DOHH2 (cell line): ENCODE measurements around the gene ARHGEF4.

Experiments used
- H3F3A ChIP-seq: fragments of 200-600 bp; sonication (generic), shearing (Covaris generic); 2 replicates; pipeline ENCODE4 v1.6.0; 2016; ENCODE audit warnings: antibody characterized with exemption, mild to moderate bottlenecking; ENCODE audit not compliant: control insufficient read depth, insufficient read depth
- H3K27ac ChIP-seq: fragments of 200-600 bp; sonication (generic); 2 replicates; pipeline ENCODE4 v1.5.1; 2014; ENCODE audit warnings: low read depth, mild to moderate bottlenecking, low read length, moderate library complexity
- H3K27me3 ChIP-seq: fragments of 200-600 bp; sonication (generic); 2 replicates; pipeline ENCODE4 v1.6.1; 2014; ENCODE audit warnings: mild to moderate bottlenecking, low read length, mixed read lengths; ENCODE audit not compliant: control insufficient read depth
- H3K36me3 ChIP-seq: fragments of 200-600 bp; sonication (generic); 2 replicates; pipeline ENCODE4 v1.6.1; 2014; ENCODE audit warnings: mild to moderate bottlenecking, low read length, moderate library complexity, mixed read lengths; ENCODE audit not compliant: control insufficient read depth
- H3K4me1 ChIP-seq: fragments of 200-600 bp; sonication (generic); 2 replicates; pipeline ENCODE4 v1.6.1; 2014; ENCODE audit warnings: mild to moderate bottlenecking, low read length, mixed read lengths; ENCODE audit not compliant: control insufficient read depth
- H3K4me2 ChIP-seq: fragments of 200-600 bp; sonication (generic); 2 replicates; pipeline ENCODE4 v1.6.0; 2014; ENCODE audit warnings: mild to moderate bottlenecking, low read length, moderate library complexity
- H3K4me3 ChIP-seq: fragments of 200-600 bp; sonication (generic); 2 replicates; pipeline ENCODE4 v1.5.1; 2014; ENCODE audit warnings: mild to moderate bottlenecking, low read length, mixed read lengths
- H3K79me2 ChIP-seq: fragments of 200-600 bp; sonication (generic); 2 replicates; pipeline ENCODE4 v1.6.1; 2014; ENCODE audit warnings: mild to moderate bottlenecking, low read length, mixed read lengths; ENCODE audit not compliant: control insufficient read depth
- H3K9me2 ChIP-seq: fragments of 200-600 bp; sonication (generic); replicated peaks from 2 replicates; pipeline ENCODE4 v1.6.1; 2014; ENCODE audit warnings: mild to moderate bottlenecking, low read length, mixed read lengths; ENCODE audit not compliant: control insufficient read depth
- H3K9me3 ChIP-seq: fragments of 200-600 bp; sonication (generic); 2 replicates; pipeline ENCODE4 v1.6.1; 2014; ENCODE audit warnings: antibody characterized with exemption, low read length, mixed read lengths; ENCODE audit not compliant: control insufficient read depth, insufficient read depth
- H4K20me1 ChIP-seq: fragments of 200-600 bp; sonication (generic); 2 replicates; pipeline ENCODE4 v1.6.0; 2014; ENCODE audit warnings: low read depth, mild to moderate bottlenecking, antibody characterized with exemption, low read length, moderate library complexity; ENCODE audit not compliant: control insufficient read depth, insufficient read depth
- CTCF ChIP-seq: fragments of 200-600 bp; sonication (generic); IDR thresholded peaks from one replicate; pipeline ENCODE4 v1.5.1; 2014; ENCODE audit warnings: antibody characterized with exemption, mild to moderate bottlenecking, low read depth, low read length; ENCODE audit not compliant: poor library complexity, severe bottlenecking
- EZH2phosphoT487 ChIP-seq: fragments of 200-600 bp; sonication (generic); IDR thresholded peaks from 2 replicates; pipeline ENCODE4 v1.6.1; 2017; ENCODE audit warnings: borderline replicate concordance, mild to moderate bottlenecking, antibody characterized with exemption, low read length, moderate library complexity, mixed read lengths

ARHGEF4 gene

GRCh38 chr2:130790804-130791616 lies 45.7 kb upstream of the ARHGEF4 start:
- Histone ChIP-seq H3K9me3 (no peaks in the 10 kb centered on the region), H3F3A (no peaks in the 10 kb centered on the region), H3K36me3 (no peaks in the 10 kb centered on the region), H3K4me3 (no peak overlapping the region), H3K4me1 (no peaks in the 10 kb centered on the region), H3K9me2 (no peaks in the 10 kb centered on the region), H3K79me2 (no peaks in the 10 kb centered on the region), H4K20me1 (no peaks in the 10 kb centered on the region), H3K4me2 (no peak overlapping the region), H3K27ac (no peak overlapping the region), H3K27me3 (peaks cover 4% of the 10 kb centered on the region; the same call in 1 of the 2 replicates)
- TF ChIP-seq EZH2phosphoT487: no peak
- no peak for TF ChIP-seq CTCF

GRCh38 chr2:130791617-130791939 lies 45.1 kb upstream of the ARHGEF4 start:
- Histone ChIP-seq H3K79me2 (no peaks in the 10 kb centered on the region), H3F3A (no peaks in the 10 kb centered on the region), H3K4me2 (no peak overlapping the region), H3K4me3 (no peak overlapping the region), H3K4me1 (no peaks in the 10 kb centered on the region), H3K27me3 (peaks cover 4% of the 10 kb centered on the region; the same call in 1 of the 2 replicates), H4K20me1 (no peaks in the 10 kb centered on the region), H3K9me2 (no peaks in the 10 kb centered on the region), H3K9me3 (no peaks in the 10 kb centered on the region), H3K27ac (no peak overlapping the region), H3K36me3 (no peaks in the 10 kb centered on the region)
- TF ChIP-seq CTCF (no peak), EZH2phosphoT487 (no peak)

GRCh38 chr2:130795431-130795830 lies 41.3 kb upstream of the ARHGEF4 start:
- TF ChIP-seq CTCF: no peak
- no peak for TF ChIP-seq EZH2phosphoT487
- H3K36me3 ChIP-seq: no peaks in the 10 kb centered on the region
- no peak overlapping the region for H3K27ac ChIP-seq
- no peaks in the 10 kb centered on the region for H4K20me1 ChIP-seq
- H3K27me3 ChIP-seq: peaks cover 4% of the 10 kb centered on the region; the same call in 1 of the 2 replicates
- H3K4me1 ChIP-seq: peaks cover 5% of the 10 kb centered on the region
- H3F3A ChIP-seq: no peaks in the 10 kb centered on the region
- H3K9me2 ChIP-seq: no peaks in the 10 kb centered on the region
- H3K4me3 ChIP-seq: no peak overlapping the region
- H3K4me2 ChIP-seq: no peak overlapping the region
- H3K9me3 ChIP-seq: no peaks in the 10 kb centered on the region
- H3K79me2 ChIP-seq: no peaks in the 10 kb centered on the region
